ENCODE data around the gene SFTPA2.
"Not testable (repeated sequence)": the region's sequence is repeated elsewhere in the genome, so short reads cannot be mapped to it uniquely, and the experiment has no call there.

SFTPA2 gene

DNA sequence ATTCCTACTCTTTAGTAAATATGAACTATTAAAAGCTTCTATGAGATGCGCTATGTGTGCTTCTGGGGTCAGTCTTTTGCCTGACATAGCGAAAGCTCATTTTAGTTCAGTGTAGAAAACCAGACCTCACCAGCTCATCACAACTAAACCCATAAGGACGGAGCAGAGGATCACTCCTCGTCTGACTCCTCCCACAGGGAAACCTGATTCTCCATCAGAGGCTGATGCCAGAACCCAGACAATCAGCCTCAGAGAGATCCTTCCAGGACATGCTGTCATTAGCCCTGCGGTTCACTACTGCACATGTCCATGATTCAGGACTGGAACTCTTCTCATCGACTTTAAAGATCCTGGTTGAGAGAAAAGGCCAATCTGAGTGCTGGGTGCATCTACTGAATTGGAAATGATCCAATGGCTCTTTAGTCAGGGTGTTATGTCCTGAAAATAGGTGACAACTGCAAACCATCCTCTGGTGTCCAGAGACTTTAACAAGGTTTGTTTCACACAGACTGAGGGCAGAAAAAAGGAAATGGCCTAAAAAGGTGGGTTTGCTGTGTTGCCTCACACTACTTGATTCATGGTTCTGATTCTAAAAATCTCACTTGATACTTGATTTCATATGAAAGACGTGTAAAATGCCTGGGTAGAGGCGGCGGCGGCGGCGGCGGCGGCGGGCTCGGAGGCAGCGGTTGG, 48.2 kb downstream of the SFTPA2 start, which contains the start of gene EIF5AL1:
Gene EIF5AL1, plus strand, starts transcription at position 643 of the 693 bp plus-strand sequence. CDS start 117 bp downstream, outside the sequence.
- not testable (repeated sequence) for DNase-seq (ENCODE audit: low read depth, low spot score)

DNA sequence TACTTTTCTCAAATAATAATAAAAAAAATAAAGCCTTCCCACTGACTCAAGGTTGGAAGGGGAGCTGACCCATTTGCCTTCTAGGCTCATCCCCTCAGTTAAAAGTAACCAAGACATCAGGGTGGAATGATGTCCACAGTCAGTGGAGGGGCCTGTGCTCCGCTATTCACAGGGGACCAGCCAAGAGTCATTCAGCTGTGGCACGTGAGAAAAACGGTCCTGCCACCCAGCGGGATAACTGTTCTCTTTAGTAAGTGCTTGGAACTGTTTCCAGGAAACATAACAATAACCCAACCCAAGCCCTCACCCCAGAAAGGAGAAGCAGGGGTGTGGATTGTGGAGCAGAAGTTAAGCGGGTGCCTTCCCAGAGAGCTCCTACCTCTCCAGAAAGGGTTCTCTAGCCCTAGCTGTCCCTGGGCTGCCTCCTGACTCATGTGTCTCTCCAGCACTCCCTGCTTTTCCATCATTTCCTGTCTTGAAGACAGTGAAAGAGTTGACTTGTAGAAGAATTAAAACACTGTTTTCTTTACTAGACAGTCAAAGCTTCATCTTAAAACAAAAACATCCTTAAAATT, 50.2 kb downstream of the SFTPA2 start:
- DNase-seq (ENCODE audit: low read depth, low spot score) = not testable (repeated sequence)

DNA sequence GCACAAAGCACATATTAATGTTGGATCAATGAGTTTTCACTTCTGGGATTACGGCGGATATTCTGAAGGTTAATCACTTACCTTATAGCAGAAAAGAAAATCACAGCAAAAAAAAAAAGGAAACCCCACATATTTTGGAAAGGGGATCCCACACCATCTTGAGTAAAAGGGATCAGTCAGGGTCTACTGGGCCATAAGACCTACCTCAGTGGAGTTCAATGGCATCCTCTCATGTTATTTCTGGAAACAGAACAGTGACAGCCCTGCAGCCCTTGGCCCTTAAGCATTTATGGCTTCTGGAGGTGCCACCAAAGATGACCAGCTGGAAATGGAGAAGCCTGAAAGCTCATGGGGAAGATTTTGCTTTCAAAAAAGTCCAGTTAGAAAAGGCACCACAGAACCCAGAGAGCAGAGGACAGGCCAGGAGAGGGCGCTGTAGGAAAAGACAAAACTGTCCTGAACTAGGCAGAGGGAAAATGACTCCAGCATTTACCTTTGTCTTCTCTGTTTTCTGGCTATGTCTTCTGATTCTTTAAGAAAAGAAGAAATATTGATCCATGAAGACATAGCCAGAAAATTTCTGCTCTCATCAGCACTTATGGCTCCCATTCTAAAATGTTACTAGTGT, 50.8 kb downstream of the SFTPA2 start:
- not testable (repeated sequence) for DNase-seq (ENCODE audit: low read depth, low spot score)

DNA sequence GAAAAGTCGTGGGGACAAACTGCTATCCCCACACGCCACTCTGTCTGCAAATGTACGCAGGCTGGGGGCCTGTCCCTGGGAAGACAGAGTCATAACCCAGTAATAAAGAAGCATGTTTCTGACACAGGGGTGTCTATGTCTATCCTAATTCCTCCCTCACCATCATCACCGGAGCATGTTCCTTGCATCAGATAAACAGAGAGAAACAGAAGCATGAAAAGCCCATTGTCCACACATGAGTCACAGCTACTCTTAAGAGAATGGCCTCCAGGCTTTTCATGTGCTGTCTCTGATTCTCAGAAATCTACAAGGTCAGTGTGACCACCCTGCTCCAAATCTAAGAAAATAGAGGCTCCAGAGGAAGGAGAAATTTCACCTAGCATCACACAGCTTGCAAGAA, 52.0 kb downstream of the SFTPA2 start:
- DNase-seq (ENCODE audit: low read depth, low spot score) = not testable (repeated sequence)

DNA sequence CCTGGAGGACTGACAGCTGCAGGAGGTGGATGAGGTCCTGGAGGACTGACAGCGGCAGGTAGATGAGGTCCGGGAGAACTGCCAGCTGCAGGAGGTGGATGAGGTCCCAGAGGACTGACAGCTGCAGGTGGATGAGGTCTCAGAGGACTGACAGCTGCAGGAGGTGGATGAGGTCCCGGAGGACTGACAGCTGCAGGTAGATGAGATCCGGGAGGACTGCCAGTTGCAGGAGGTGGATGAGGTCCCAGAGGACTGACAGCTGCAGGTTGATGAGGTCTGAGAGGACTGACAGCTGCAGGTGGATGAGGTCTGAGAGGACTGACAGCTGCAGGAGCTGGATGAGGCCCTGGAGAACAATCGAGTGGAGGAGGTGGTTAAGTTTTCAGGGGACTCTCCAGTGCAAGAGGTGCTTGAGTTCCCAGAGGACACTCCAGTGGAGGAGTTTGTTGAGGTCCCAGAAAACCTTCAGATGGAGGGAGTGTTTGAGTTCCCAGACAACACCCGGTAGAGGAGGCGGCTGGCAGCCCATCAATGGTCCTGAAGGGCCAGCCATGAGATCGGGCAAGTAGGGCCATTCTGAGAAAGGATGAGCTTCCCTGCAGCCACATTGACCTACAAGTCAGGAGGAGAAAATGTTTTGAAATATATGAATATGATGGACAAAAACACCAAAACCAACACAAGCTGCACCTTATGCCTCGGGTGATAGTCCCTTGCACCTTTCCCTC, 52.6 kb downstream of the SFTPA2 start:
- no peak for DNase-seq (ENCODE audit: low read depth, low spot score)
